GM12864 (cell line): ENCODE data around the gene THEM4.
"Not testable (repeated sequence)": the region's sequence is repeated elsewhere in the genome, so short reads cannot be mapped to it uniquely, and the experiment has no call there.

ENCODE experiments used
- DNase-seq: peaks from one replicate; pipeline ENCODE4 v3.0.0-alpha.2; 2011; ENCODE audit warnings: low read depth
- H3K4me3 ChIP-seq: 2 replicates; pipeline ENCODE4 v1.5.1; 2011; ENCODE audit warnings: mild to moderate bottlenecking, low read depth, low read length, control low read depth
- CTCF ChIP-seq: IDR thresholded peaks from 2 replicates; pipeline ENCODE4 v1.5.1; 2011; ENCODE audit warnings: low read depth, mild to moderate bottlenecking, moderate library complexity, low read length, control low read depth, inconsistent platforms; ENCODE audit errors: missing control alignments

Gene THEM4

GRCh38 chr1:151916726-151917370, 7.5 kb upstream of the THEM4 start:
- H3K4me3 ChIP-seq = no peak overlapping the region
- no peak for DNase-seq
- TF ChIP-seq CTCF = no peak

GRCh38 chr1:151915061-151915686, 5.9 kb upstream of the THEM4 start:
- TF ChIP-seq CTCF = no peak
- no peak for DNase-seq
- no peak overlapping the region for H3K4me3 ChIP-seq

- H3K4me3 ChIP-seq = no peak overlapping the region
- DNase-seq = no peak
- no peak for TF ChIP-seq CTCF
Observed at GRCh38 chr1:151914076-151914475, 4.8 kb upstream of the THEM4 start.

- no peak for TF ChIP-seq CTCF
- no peak for DNase-seq
- no peak overlapping the region for H3K4me3 ChIP-seq
Observed at GRCh38 chr1:151912973-151913372, 3.7 kb upstream of the THEM4 start.

- DNase-seq = no peak
- peak overlapping the region; percentile 89; the same call in 1 of the 2 replicates for H3K4me3 ChIP-seq
- peak; percentile 21 for TF ChIP-seq CTCF
Observed at GRCh38 chr1:151908228-151908691, 1.1 kb downstream of the THEM4 start.

GRCh38 chr1:151907363-151908139, 1.8 kb downstream of the THEM4 start:
- TF ChIP-seq CTCF = no peak
- no peak for DNase-seq
- no peak overlapping the region for H3K4me3 ChIP-seq

- not testable (repeated sequence) for DNase-seq, H3K4me3 ChIP-seq
Observed at GRCh38 chr1:151906324-151906645, 3.0 kb downstream of the THEM4 start.

GRCh38 chr1:151905443-151906323, 3.6 kb downstream of the THEM4 start:
- not testable (repeated sequence) for DNase-seq, H3K4me3 ChIP-seq
